ENCODE results near the gene TIAL1. TPM values are rescaled to one million over a fixed set of nuclear protein-coding genes. Genes with fewer than 3 reads are reported as not detected.

Gene TIAL1
- total RNA-seq, 3 donors from 2014 or later (not counting 1 experiment from before 2014, with no cell fraction given), result 195 to 227 (median 213) TPM

GRCh38 chr10:119633538-119634218, 36.9 kb upstream of the TIAL1 start:
- H3K4me1 Mint-ChIP-seq, result no peaks in the 10 kb centered on the region
- Histone ChIP-seq H3K9me3 (ENCODE audit: control insufficient read depth, insufficient read depth, low read length) (no peaks in the 10 kb centered on the region), H3K27me3 (ENCODE audit: control insufficient read depth, insufficient read depth, low read length) (no peaks in the 10 kb centered on the region), H3K27ac (ENCODE audit: low read length) (no peak overlapping the region), H3K36me3 (ENCODE audit: control insufficient read depth, insufficient read depth, low read length) (no peaks in the 10 kb centered on the region), H3K4me1 (ENCODE audit: control insufficient read depth, insufficient read depth, low read length) (no peaks in the 10 kb centered on the region), H3K4me3 (ENCODE audit: low read length) (no peak overlapping the region)
- H3K27ac Mint-ChIP-seq, result no peak overlapping the region
- ATAC-seq (no peak), DNase-seq (no peak)
- H3K9me3 Mint-ChIP-seq, result no peaks in the 10 kb centered on the region
- intact Hi-C loops (cut with micrococcal nuclease), result no loop called here
- TF ChIP-seq CTCF (IDR thresholded peaks at IDR 0.05), result no peak
- no peaks in the 10 kb centered on the region for H3K27me3 Mint-ChIP-seq (ENCODE audit: low read depth in 2 of 2)
- 90% methylated on average over 3 of the region's 3 CpGs for WGBS (ENCODE audit: insufficient coverage)
- no peaks in the 10 kb centered on the region for H3K36me3 Mint-ChIP-seq
- H3K4me3 Mint-ChIP-seq, result no peak overlapping the region

DNA sequence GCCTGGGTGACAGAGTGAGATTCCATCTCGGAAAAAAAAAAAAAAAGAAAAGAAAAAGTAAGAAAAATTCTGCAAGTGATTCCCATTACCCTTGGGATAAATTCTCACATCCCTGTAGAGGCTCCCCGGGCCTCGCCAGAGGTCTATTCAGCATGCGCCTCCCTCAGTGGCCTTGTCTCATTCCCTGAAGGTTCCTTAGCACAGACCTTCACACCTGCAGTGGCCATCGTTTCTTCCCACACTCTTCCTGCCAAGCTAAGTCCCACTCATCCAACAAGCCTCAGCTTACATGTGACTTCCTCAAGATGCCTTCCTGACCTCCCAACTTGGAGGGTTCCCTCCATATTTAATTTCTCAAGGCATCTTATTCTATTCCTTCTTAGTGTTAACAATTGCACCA, 33.5 kb upstream of the TIAL1 start:
- no peak for DNase-seq
- H3K27ac ChIP-seq (ENCODE audit: low read length), result no peak overlapping the region
- no peaks in the 10 kb centered on the region for H3K4me1 ChIP-seq (ENCODE audit: control insufficient read depth, insufficient read depth, low read length)
- no peaks in the 10 kb centered on the region for H3K27me3 Mint-ChIP-seq (ENCODE audit: low read depth in 2 of 2)
- no peak overlapping the region for H3K27ac Mint-ChIP-seq
- no peak for TF ChIP-seq CTCF (IDR thresholded peaks at IDR 0.05)
- H3K4me1 Mint-ChIP-seq, result no peaks in the 10 kb centered on the region
- ATAC-seq, result no peak
- no peaks in the 10 kb centered on the region for H3K36me3 Mint-ChIP-seq
- WGBS (ENCODE audit: insufficient coverage), result 87% methylated on average over 5 of the region's 5 CpGs
- intact Hi-C loops (cut with micrococcal nuclease), result no loop called here
- no peaks in the 10 kb centered on the region for H3K27me3 ChIP-seq (ENCODE audit: control insufficient read depth, insufficient read depth, low read length)
- H3K4me3 ChIP-seq (ENCODE audit: low read length), result no peak overlapping the region
- no peaks in the 10 kb centered on the region for H3K9me3 Mint-ChIP-seq
- H3K9me3 ChIP-seq (ENCODE audit: control insufficient read depth, insufficient read depth, low read length), result no peaks in the 10 kb centered on the region
- no peak overlapping the region for H3K4me3 Mint-ChIP-seq
- H3K36me3 ChIP-seq (ENCODE audit: control insufficient read depth, insufficient read depth, low read length), result no peaks in the 10 kb centered on the region

- Mint-ChIP-seq H3K27ac (no peak overlapping the region), H3K27me3 (ENCODE audit: low read depth in 2 of 2) (no peaks in the 10 kb centered on the region), H3K36me3 (no peaks in the 10 kb centered on the region), H3K9me3 (no peaks in the 10 kb centered on the region), H3K4me3 (no peak overlapping the region), H3K4me1 (no peaks in the 10 kb centered on the region)
- Histone ChIP-seq H3K27me3 (ENCODE audit: control insufficient read depth, insufficient read depth, low read length) (no peaks in the 10 kb centered on the region), H3K4me3 (ENCODE audit: low read length) (no peak overlapping the region), H3K4me1 (ENCODE audit: control insufficient read depth, insufficient read depth, low read length) (no peaks in the 10 kb centered on the region), H3K36me3 (ENCODE audit: control insufficient read depth, insufficient read depth, low read length) (no peaks in the 10 kb centered on the region), H3K27ac (ENCODE audit: low read length) (no peak overlapping the region), H3K9me3 (ENCODE audit: control insufficient read depth, insufficient read depth, low read length) (no peaks in the 10 kb centered on the region)
- no peak for ATAC-seq
- no peak for DNase-seq
- intact Hi-C loops (cut with micrococcal nuclease), result no loop called here
- no peak for TF ChIP-seq CTCF (IDR thresholded peaks at IDR 0.05)
- 96% methylated on average over 5 of the region's 6 CpGs for WGBS (ENCODE audit: insufficient coverage)
These were observed 29.0 kb upstream of the TIAL1 start for GRCh38 chr10:119625570-119626280.

DNA sequence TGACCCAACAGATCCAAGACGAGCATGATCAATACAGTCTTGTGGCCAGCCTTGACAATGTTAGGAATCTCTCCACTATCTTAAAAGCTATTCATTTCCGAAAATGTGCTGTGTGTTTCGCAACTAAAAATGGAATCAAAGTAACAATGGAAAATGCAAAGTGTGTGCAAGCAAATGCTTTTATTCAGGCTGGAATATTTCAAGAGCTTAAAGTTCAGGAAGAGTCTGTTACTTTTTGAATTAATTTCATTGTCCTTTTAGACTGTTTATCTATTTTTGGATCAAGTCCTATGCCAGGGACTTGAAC, 24.3 kb upstream of the TIAL1 start:
- no peaks in the 10 kb centered on the region for H3K9me3 ChIP-seq (ENCODE audit: control insufficient read depth, insufficient read depth, low read length)
- no peaks in the 10 kb centered on the region for H3K36me3 Mint-ChIP-seq
- no peak for ATAC-seq
- no peak overlapping the region for H3K4me3 Mint-ChIP-seq
- no peak overlapping the region for H3K27ac ChIP-seq (ENCODE audit: low read length)
- no peaks in the 10 kb centered on the region for H3K4me1 ChIP-seq (ENCODE audit: control insufficient read depth, insufficient read depth, low read length)
- DNase-seq, result no peak
- H3K4me1 Mint-ChIP-seq, result no peaks in the 10 kb centered on the region
- H3K27me3 Mint-ChIP-seq (ENCODE audit: low read depth in 2 of 2), result no peaks in the 10 kb centered on the region
- no peak overlapping the region for H3K27ac Mint-ChIP-seq
- no peak overlapping the region for H3K4me3 ChIP-seq (ENCODE audit: low read length)
- H3K27me3 ChIP-seq (ENCODE audit: control insufficient read depth, insufficient read depth, low read length), result no peaks in the 10 kb centered on the region
- no peak for TF ChIP-seq CTCF (IDR thresholded peaks at IDR 0.05)
- WGBS (ENCODE audit: insufficient coverage), result 84% methylated on average over 3 of the region's 3 CpGs
- intact Hi-C loops (cut with micrococcal nuclease), result no loop called here
- H3K36me3 ChIP-seq (ENCODE audit: control insufficient read depth, insufficient read depth, low read length), result no peaks in the 10 kb centered on the region
- no peaks in the 10 kb centered on the region for H3K9me3 Mint-ChIP-seq

Measured in natural killer cell (primary cell).